Measurements from ENCODE around the gene TMEM184A. TPM values are rescaled to one million over a fixed set of nuclear protein-coding genes. Genes with fewer than 3 reads are reported as not detected.

Gene TMEM184A
- total and polyA plus RNA-seq, 11 donors, result 0.19 to 0.99 (median 0.47) TPM

GRCh38 chr7:1537535-1538412 is 18.2 kb downstream of the TMEM184A start:
- Histone ChIP-seq H3K4me3 (peak overlapping the region; percentile 30 to 71 (median 58)), H3K27me3 (no peaks in the 10 kb centered on the region), H3K27ac (peak overlapping the region; percentile 93 to 100 (median 98)), H3K4me1 (peaks cover 22 to 67% (median 53%) of the 10 kb centered on the region in 12 donors), H3K9me3 (no peaks in the 10 kb centered on the region), H3K36me3 (peaks cover 0 to 53% (median 39%) of the 10 kb centered on the region in 9 donors)
- ATAC-seq (peak; percentile 13 to 61 (median 43)), DNase-seq (peak; percentile 91 to 95 (median 93))
- 13 to 18% (median 15%) methylated on average over 27 to 56 of the region's 56 CpGs for WGBS, 4 donors
- TF ChIP-seq POLR2A (IDR thresholded peaks at IDR 0.05) (peak in 1 of 2 donors; percentile 52), CTCF (IDR thresholded peaks at IDR 0.05) (no peak)
- intact Hi-C loops (cut with DNase I), result loop anchor here in 1 of 10 donors (2.0 kb wide), 1 partner anchor 33 kb away; the partner anchor contains the start of gene INTS1

- WGBS, 4 donors, result 8 to 20% (median 11%) methylated on average over 37 to 52 of the region's 52 CpGs
- H3K4me3 ChIP-seq, result peak overlapping the region; percentile 30 to 71 (median 58)
- H3K4me1 ChIP-seq, result peaks cover 22 to 74% (median 58%) of the 10 kb centered on the region in 12 donors
- intact Hi-C loops (cut with DNase I), result no loop called here
- no peaks in the 10 kb centered on the region for H3K9me3 ChIP-seq
- H3K27ac ChIP-seq, result peak overlapping the region; percentile 93 to 100 (median 98)
- peaks cover 0 to 45% (median 30%) of the 10 kb centered on the region in 9 donors for H3K36me3 ChIP-seq
- DNase-seq (peak; percentile 96 to 98 (median 96)), ATAC-seq (peak; percentile 85 to 88 (median 87))
- TF ChIP-seq CTCF (IDR thresholded peaks at IDR 0.05), result no peak
- TF ChIP-seq POLR2A (IDR thresholded peaks at IDR 0.05), result peak; percentile 30 to 70
- no peaks in the 10 kb centered on the region for H3K27me3 ChIP-seq
Measured at GRCh38 chr7:1536743-1537534, 19.1 kb downstream of the TMEM184A start.

GRCh38 chr7:1536455-1536742 is 19.6 kb downstream of the TMEM184A start:
- Histone ChIP-seq H3K27ac (peak overlapping the region; percentile 93 to 100 (median 98)), H3K4me1 (peaks cover 22 to 79% (median 62%) of the 10 kb centered on the region in 12 donors), H3K36me3 (peaks cover 0 to 40% (median 25%) of the 10 kb centered on the region in 9 donors), H3K27me3 (no peaks in the 10 kb centered on the region), H3K4me3 (peak overlapping the region in 8 of 12 donors; percentile 45 to 71 (median 64)), H3K9me3 (no peaks in the 10 kb centered on the region)
- intact Hi-C loops (cut with DNase I), result no loop called here
- TF ChIP-seq CTCF (IDR thresholded peaks at IDR 0.05), result no peak
- TF ChIP-seq POLR2A (IDR thresholded peaks at IDR 0.05), result no peak
- no peak for DNase-seq
- ATAC-seq, result no peak
- WGBS, 4 donors, result 35 to 59% (median 49%) methylated on average over 7 of the region's 7 CpGs

All from heart left ventricle (tissue), 16 donors.